NCI-H2227 treated with DMSO at 0.1 percent for 48 hours (cell line): ENCODE results near the gene FCHO1.
"Not testable (repeated sequence)": the region's sequence is repeated elsewhere in the genome, so short reads cannot be mapped to it uniquely, and the experiment has no call there.

ENCODE experiments used
- DNase-seq: peaks from one replicate; lab custom pipeline; 2025; lab: John Stamatoyannopoulos, UW

FCHO1 gene

GRCh38 chr19:17794412-17794730 lies 43.1 kb downstream of the FCHO1 start:
- DNase-seq = no peak

GRCh38 chr19:17794731-17795494 lies 43.6 kb downstream of the FCHO1 start, which contains the start of gene B3GNT3:
Gene B3GNT3 (plus strand): TSS chr19:17795138. CDS start chr19:17807808, 12,670 bp downstream.
- peak; percentile 18 for DNase-seq

- no peak for DNase-seq
These were observed 44.2 kb downstream of the FCHO1 start for GRCh38 chr19:17795495-17795856.

- no peak for DNase-seq
These were observed 44.9 kb downstream of the FCHO1 start for GRCh38 chr19:17796013-17796837.

- no peak for DNase-seq
These were observed 45.7 kb downstream of the FCHO1 start for GRCh38 chr19:17796838-17797423.

GRCh38 chr19:17797424-17798201 lies 46.3 kb downstream of the FCHO1 start:
- DNase-seq = no peak

- not testable (repeated sequence) for DNase-seq
These were observed 47.3 kb downstream of the FCHO1 start for GRCh38 chr19:17798599-17798998.

- DNase-seq = no peak
These were observed 51.0 kb downstream of the FCHO1 start for GRCh38 chr19:17802137-17802858.

- DNase-seq = no peak
These were observed 52.1 kb downstream of the FCHO1 start for GRCh38 chr19:17803264-17803896.

GRCh38 chr19:17805427-17805826 lies 54.1 kb downstream of the FCHO1 start:
- no peak for DNase-seq

- DNase-seq = no peak
These were observed 55.7 kb downstream of the FCHO1 start for GRCh38 chr19:17806945-17807344.

- peak; percentile 7 for DNase-seq
These were observed 56.5 kb downstream of the FCHO1 start for GRCh38 chr19:17807731-17808316.

GRCh38 chr19:17811103-17811502 lies 59.8 kb downstream of the FCHO1 start:
- DNase-seq = no peak

- DNase-seq = no peak
These were observed 60.4 kb downstream of the FCHO1 start for GRCh38 chr19:17811681-17812080.

- DNase-seq = no peak
These were observed 60.8 kb downstream of the FCHO1 start for GRCh38 chr19:17812099-17812498.

- no peak for DNase-seq
These were observed 66.5 kb downstream of the FCHO1 start for GRCh38 chr19:17817668-17818363.

GRCh38 chr19:17821190-17821589 lies 69.9 kb downstream of the FCHO1 start, which contains the start of gene INSL3:
Gene INSL3 (minus strand): TSS chr19:17821519. CDS start chr19:17821506, 13 bp downstream.
- DNase-seq = no peak

- no peak for DNase-seq
These were observed 73.1 kb downstream of the FCHO1 start for GRCh38 chr19:17824339-17824738.

GRCh38 chr19:17826508-17827056 lies 75.3 kb downstream of the FCHO1 start:
- DNase-seq = no peak
